Measurements from ENCODE around the gene HINT1.
A peak's percentile ranks its signal among the peaks of the same experiment; 100 is the strongest.
"Not testable (repeated sequence)": the region's sequence is repeated elsewhere in the genome, so short reads cannot be mapped to it uniquely, and the experiment has no call there.

Gene HINT1

GRCh38 chr5:131170540-131171275 lies 5.7 kb upstream of the HINT1 start, which contains the start of gene LYRM7:
Gene LYRM7 (plus strand): TSS chr5:131170944. CDS start chr5:131171021, 77 bp downstream.
- DNase-seq, result peak; percentile 100

GRCh38 chr5:131169810-131170539 lies 4.9 kb upstream of the HINT1 start:
- no peak for DNase-seq

- DNase-seq, result no peak
Observed at GRCh38 chr5:131167615-131168014, 2.6 kb upstream of the HINT1 start.

- peak; percentile 82 for DNase-seq
Observed at GRCh38 chr5:131164191-131165118, 601 bp downstream of the HINT1 start.

- peak; percentile 32 for DNase-seq
Observed at GRCh38 chr5:131163276-131164119, 1.6 kb downstream of the HINT1 start.

GRCh38 chr5:131160134-131160533 lies 4.9 kb downstream of the HINT1 start:
- no peak for DNase-seq

- DNase-seq, result no peak
Observed at GRCh38 chr5:131156957-131157356, 8.1 kb downstream of the HINT1 start.

GRCh38 chr5:131156385-131156784 lies 8.7 kb downstream of the HINT1 start:
- DNase-seq, result no peak

GRCh38 chr5:131151216-131151615 lies 13.8 kb downstream of the HINT1 start:
- DNase-seq, result no peak

GRCh38 chr5:131150408-131150807 lies 14.6 kb downstream of the HINT1 start:
- DNase-seq, result no peak

- DNase-seq, result no peak
Observed at GRCh38 chr5:131148835-131149234, 16.2 kb downstream of the HINT1 start.

- DNase-seq, result no peak
Observed at GRCh38 chr5:131147258-131147657, 17.8 kb downstream of the HINT1 start.

GRCh38 chr5:131142970-131143617 lies 22.0 kb downstream of the HINT1 start:
- no peak for DNase-seq

GRCh38 chr5:131139321-131139720 lies 25.7 kb downstream of the HINT1 start:
- no peak for DNase-seq

- not testable (repeated sequence) for DNase-seq
Observed at GRCh38 chr5:131138406-131138805, 26.6 kb downstream of the HINT1 start.

- not testable (repeated sequence) for DNase-seq
Observed at GRCh38 chr5:131133091-131133490, 32.0 kb downstream of the HINT1 start.

- DNase-seq, result no peak
Observed at GRCh38 chr5:131129306-131129705, 35.8 kb downstream of the HINT1 start.

- DNase-seq, result not testable (repeated sequence)
Observed at GRCh38 chr5:131127244-131127643, 37.8 kb downstream of the HINT1 start.

GRCh38 chr5:131114754-131115153 lies 50.3 kb downstream of the HINT1 start:
- no peak for DNase-seq

GRCh38 chr5:131112424-131112823 lies 52.6 kb downstream of the HINT1 start:
- no peak for DNase-seq

- no peak for DNase-seq
Observed at GRCh38 chr5:131110256-131110594, 54.8 kb downstream of the HINT1 start.

All from EL (cell line).